SH-SY5Y (cell line): ENCODE measurements around the gene PDZD2.

Experiments used
- GATA2 ChIP-seq: IDR thresholded peaks from 2 replicates; pipeline ENCODE4 v1.6.1; 2011; ENCODE audit warnings: mild to moderate bottlenecking, low read depth, low read length
- GATA3 ChIP-seq: IDR thresholded peaks from 2 replicates; pipeline ENCODE4 v1.6.1; 2011; ENCODE audit warnings: low read depth, mild to moderate bottlenecking, low read length, moderate library complexity

GRCh38 chr5:32110111-32110696 is 471.3 kb downstream of the PDZD2 start:
- TF ChIP-seq GATA2 (no peak), GATA3 (no peak)
